Caki2 (cell line): ENCODE results near the gene MB21D2. TPM values are rescaled to one million over a fixed set of nuclear protein-coding genes. Genes with fewer than 3 reads are reported as not detected.

Experiments
- DNase-seq: peaks from one replicate; pipeline ENCODE4 v3.0.0-alpha.2; 2015; ENCODE audit warnings: low read depth
- in situ Hi-C: cut with HindIII; loops from 2 replicates; pipeline ENCODE4 v1.10.0; 2016; ENCODE audit warnings: low sequenced_read_pairs, low pct_unique_long_range_greater_than_20kb, mixed read lengths
- total RNA-seq: library from RNA; depleted of rRNA; stranded (reverse); fragments of >200 nt; shearing (Covaris generic); gene quantifications from 2 replicates; pipeline ENCODE4 v1.2.3, GENCODE V29; 2014; ENCODE audit warnings: low replicate concordance

Gene MB21D2
- total RNA-seq, 1 experiment from 2014 or later = 9.2 TPM

DNA sequence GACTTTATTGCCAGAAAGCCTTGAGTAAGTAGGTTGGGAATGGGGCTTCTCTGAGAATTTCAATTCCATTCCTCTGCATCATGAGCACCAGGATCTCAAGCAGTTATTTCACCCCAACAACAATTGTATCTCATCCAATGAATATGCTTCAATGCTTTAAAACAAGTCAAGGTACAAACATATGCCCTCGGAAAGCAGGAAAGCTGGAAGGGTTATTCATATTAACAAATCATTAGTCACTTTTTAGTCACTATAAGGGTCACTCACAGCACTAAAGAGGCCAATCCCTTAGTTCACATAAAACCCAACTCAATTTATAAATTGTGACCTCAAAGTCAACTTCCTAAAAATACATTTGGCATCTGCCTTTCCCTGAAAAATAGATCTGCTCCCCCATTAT, 16.2 kb downstream of the MB21D2 start:
- in situ Hi-C loops = no loop called here
- peak; percentile 63 for DNase-seq

DNA sequence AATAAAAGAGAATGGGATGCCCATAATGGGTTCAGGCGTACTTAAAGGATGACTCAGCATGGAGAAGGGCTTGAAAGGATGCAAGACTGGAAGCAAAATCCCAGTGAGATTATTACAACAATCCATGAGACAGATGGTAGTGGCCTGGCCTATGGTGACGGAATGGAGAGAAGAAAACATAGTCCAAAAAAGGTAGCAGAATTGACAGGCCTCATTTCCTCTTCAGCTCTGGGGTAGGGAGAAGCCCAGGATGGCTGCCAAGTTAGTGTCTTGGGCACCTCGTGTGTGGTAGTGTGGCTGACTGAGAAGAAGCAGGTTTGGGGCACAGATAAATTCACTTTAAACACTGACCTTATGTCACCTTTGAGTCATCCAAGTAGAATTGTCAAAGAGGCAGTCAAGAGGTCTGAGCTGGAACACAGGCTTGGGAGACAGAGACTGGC, 18.1 kb downstream of the MB21D2 start:
- DNase-seq = peak; percentile 66
- in situ Hi-C loops = loop anchor here (25.0 kb wide), 1 partner anchor 688 kb away; the partner anchor contains the start of gene OPA1

GRCh38 chr3:192897005-192897404, 20.7 kb downstream of the MB21D2 start:
- in situ Hi-C loops = loop anchor here (25.0 kb wide), 1 partner anchor 690 kb away; the partner anchor contains the start of gene OPA1
- DNase-seq = no peak

DNA sequence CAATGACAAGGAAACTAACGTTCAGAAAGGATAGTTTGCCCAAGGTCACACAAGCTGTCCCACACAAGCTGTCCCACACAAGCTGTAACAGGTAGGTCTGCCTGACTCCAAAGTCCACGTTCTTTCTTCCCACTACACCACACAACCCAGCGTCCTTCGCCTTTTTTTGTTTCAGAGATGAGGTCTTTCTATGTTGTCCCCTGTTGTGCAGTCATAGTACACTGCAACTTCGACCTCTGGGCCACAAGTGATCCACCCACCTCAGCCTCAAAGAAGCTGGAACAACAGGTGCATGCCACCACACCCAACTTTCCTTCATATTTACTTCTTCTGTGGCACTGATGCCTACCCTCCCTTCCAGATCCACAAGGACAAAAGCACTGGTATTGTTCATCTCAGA, 21.4 kb downstream of the MB21D2 start:
- in situ Hi-C loops = loop anchor here (25.0 kb wide), 1 partner anchor 691 kb away; the partner anchor contains the start of gene OPA1
- DNase-seq = no peak

DNA sequence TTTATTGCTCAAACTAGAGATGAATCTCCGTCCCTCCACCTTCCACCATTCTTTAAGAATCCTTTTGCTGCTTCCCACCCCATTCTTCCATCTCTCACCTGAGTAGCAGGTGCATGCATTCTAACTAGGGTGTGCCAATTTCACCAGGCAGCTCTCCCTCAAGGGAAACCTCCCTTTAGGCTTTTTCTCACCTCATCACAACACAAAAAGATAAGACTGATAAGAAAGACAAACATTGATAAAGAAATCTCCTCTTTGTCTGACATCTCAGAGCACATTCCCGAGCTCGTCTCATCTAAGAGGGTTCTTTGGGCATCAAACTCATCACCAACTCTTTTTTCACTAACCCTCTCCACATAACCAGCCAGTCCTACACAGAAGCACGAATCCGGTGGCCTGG, 23.0 kb downstream of the MB21D2 start:
- in situ Hi-C loops = loop anchor here (25.0 kb wide), 1 partner anchor 693 kb away; the partner anchor contains the start of gene OPA1
- no peak for DNase-seq

- DNase-seq = peak; percentile 83
- in situ Hi-C loops = loop anchor here (25.0 kb wide), 1 partner anchor 694 kb away; the partner anchor contains the start of gene OPA1
Measured at GRCh38 chr3:192892981-192893700, 24.5 kb downstream of the MB21D2 start.

DNA sequence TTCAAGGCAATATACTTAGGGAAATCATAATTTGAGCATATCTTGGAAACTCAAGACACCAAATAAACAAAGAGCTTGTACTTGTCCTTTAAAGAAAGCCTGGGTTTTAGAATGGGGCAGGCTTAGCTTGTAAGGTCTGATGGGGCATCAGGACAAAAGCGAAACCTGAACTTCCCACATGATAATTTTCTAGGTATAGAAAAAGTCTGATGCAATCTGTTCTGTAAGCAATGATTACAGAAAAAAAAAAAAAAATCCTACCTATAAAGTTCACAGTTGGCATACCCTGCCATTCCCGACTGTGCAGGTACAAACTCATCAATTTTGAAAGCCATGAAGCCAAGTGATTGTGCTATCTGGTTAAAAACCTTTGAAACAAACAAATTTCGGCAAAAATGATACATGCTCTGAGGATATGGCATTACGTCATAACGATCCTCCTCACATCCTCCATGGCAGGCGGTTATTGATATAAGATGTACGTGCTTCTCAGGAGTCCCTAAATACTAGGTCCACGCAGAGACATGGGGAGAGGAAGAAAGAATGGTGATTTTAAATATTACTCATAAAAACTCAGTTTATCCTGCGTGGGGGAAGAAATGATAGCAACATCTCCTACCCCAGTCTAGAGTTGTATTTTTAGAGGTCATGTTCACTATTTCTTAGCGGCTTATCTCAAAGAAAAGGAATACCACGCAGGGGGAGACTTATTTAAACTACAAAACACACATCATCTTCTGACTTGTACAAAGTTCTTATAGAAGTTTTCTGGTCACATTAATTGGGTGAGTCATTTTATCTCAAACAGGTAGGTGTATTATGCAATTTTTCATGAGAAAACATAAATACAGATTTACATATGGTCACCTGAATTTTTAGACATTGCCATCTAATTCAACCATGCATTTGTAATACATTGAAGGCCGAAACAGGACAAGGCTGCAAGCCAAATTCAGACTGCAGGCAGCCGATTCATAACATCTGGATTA, 27.0 kb downstream of the MB21D2 start:
- in situ Hi-C loops = loop anchor here (25.0 kb wide), 1 partner anchor 697 kb away; the partner anchor contains the start of gene OPA1
- DNase-seq = no peak

DNA sequence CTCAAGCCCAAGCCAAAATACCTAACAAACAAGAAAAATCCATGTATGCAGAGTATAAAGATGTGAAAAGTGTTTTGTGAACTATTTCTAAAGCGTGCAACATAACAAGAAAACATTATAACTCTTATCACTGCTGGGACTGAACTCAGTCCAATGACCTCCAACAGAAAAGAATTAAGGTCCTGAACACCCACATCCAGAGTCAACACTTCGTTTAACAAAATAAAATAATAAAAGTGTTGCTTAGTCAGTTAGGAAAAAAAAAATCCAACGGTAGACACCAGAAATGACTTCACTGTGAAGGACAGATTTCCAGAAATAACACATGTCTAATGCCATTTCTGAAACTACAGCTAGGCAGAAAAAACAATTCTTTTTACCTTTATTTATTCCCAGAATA, 28.0 kb downstream of the MB21D2 start:
- in situ Hi-C loops = loop anchor here (25.0 kb wide), 1 partner anchor 698 kb away; the partner anchor contains the start of gene OPA1
- no peak for DNase-seq

DNA sequence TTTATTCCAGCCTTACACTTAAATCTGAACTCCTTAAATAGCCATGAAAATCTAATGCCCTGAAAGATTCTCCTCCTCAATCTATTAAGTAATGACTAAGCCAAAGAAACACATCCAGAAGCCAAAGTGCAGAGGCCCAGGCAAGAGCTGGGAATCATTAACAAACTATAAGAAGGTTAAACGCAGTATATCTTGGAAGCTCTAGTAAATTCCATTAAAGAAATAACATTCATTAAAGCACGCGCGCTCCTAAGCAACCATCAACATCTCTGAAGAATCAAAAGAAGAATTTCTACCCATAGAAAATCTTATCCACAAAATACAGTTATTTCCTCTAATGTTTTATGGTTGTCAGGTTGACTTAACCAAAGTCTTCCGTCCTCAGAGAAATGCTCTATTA, 29.5 kb downstream of the MB21D2 start:
- DNase-seq = peak; percentile 90
- in situ Hi-C loops = loop anchor here (25.0 kb wide), 1 partner anchor 699 kb away; the partner anchor contains the start of gene OPA1

DNA sequence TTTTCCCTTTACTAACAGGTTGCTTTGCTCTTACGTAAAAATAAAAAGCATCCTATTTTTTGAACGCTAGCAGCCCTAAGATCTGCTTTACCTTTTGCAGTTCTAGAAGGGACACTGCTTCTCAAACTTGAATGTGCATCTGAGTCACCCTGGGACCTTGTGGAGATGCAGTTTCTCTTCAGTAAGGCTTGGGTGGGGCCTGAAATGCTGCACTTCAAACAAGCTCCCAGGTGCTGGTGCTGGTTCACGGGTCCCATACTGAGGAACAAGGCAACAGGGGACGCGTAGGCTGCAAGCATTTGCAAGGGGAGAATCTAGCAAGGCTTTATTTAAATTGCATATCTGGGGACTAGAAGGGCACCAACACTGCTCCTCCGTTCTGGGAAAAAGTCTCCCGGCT, 30.0 kb downstream of the MB21D2 start:
- no peak for DNase-seq

DNA sequence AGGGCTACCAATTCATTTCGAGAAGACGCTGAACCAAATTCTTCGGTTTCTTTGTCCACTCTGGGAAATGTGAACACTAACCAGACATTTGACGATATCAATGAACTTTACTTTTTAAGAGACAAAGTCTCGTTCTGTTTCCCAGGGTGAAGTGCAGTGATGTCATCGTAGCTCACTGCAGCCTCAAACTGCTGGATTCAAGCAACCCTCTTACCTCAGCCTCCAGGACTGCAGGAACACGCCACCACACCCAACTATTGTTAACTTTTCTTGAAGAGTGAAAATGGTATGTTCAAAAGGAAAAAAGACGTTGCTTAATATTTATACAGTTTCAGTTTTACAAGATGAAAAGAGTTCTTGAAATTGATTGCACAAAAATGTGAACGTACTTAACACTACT, 30.6 kb downstream of the MB21D2 start:
- in situ Hi-C loops = loop anchor here (25.0 kb wide), 1 partner anchor 700 kb away; the partner anchor contains the start of gene OPA1

More for the DNA sequence above, 30.0 kb downstream of the MB21D2 start:
- in situ Hi-C loops = loop anchor here (25.0 kb wide), 1 partner anchor 700 kb away; the partner anchor contains the start of gene OPA1

GRCh38 chr3:192884777-192885773, 32.6 kb downstream of the MB21D2 start:
- in situ Hi-C loops = loop anchor here (25.0 kb wide), 1 partner anchor 702 kb away; the partner anchor contains the start of gene OPA1
- no peak for DNase-seq

More for the DNA sequence above, 30.6 kb downstream of the MB21D2 start:
- DNase-seq = peak; percentile 75

GRCh38 chr3:192883512-192883911, 34.1 kb downstream of the MB21D2 start:
- in situ Hi-C loops = loop anchor here (25.0 kb wide), 1 partner anchor 704 kb away; the partner anchor contains the start of gene OPA1

GRCh38 chr3:192881159-192881786, 36.4 kb downstream of the MB21D2 start:
- in situ Hi-C loops = loop anchor here (25.0 kb wide), 1 partner anchor 706 kb away; the partner anchor contains the start of gene OPA1

More at GRCh38 chr3:192883512-192883911, 34.1 kb downstream of the MB21D2 start:
- no peak for DNase-seq

GRCh38 chr3:192880313-192880712, 37.3 kb downstream of the MB21D2 start:
- in situ Hi-C loops = loop anchor here (25.0 kb wide), 1 partner anchor 707 kb away; the partner anchor contains the start of gene OPA1
- no peak for DNase-seq

More at GRCh38 chr3:192881159-192881786, 36.4 kb downstream of the MB21D2 start:
- DNase-seq = no peak

- DNase-seq = peak; percentile 90
- in situ Hi-C loops = loop anchor here (25.0 kb wide), 1 partner anchor 708 kb away; the partner anchor contains the start of gene OPA1
Measured at GRCh38 chr3:192879346-192880031, 38.2 kb downstream of the MB21D2 start.
